GM10266 (cell line): Measurements from ENCODE around the gene TRIM44.
A peak's percentile ranks its signal among the peaks of the same experiment; 100 is the strongest.

Experiments
- DNase-seq: peaks from one replicate; pipeline ENCODE4 v3.0.0; 2012; ENCODE audit errors: extremely low spot score
- TF ChIP-seq, protein P1 (sequence below): IDR thresholded peaks from 2 replicates; pipeline ENCODE4 v1.5.1; 2012; ENCODE audit warnings: mild to moderate bottlenecking, low read depth; ENCODE audit not compliant: control insufficient read depth, insufficient read depth; ENCODE audit errors: missing control alignments

TRIM44 gene

DNA sequence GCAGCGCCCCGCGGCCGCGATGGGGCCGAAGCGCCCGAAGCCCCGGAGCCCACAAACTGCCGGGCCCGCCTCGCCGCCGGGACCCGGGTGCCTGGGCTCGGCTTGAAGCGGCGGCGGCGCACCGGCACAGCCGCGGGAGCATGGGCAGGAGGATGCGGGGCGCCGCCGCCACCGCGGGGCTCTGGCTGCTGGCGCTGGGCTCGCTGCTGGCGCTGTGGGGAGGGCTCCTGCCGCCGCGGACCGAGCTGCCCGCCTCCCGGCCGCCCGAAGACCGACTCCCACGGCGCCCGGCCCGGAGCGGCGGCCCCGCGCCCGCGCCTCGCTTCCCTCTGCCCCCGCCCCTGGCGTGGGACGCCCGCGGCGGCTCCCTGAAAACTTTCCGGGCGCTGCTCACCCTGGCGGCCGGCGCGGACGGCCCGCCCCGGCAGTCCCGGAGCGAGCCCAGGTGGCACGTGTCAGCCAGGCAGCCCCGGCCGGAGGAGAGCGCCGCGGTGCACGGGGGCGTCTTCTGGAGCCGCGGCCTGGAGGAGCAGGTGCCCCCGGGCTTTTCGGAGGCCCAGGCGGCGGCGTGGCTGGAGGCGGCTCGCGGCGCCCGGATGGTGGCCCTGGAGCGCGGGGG, 44.0 kb upstream of the TRIM44 start:
- DNase-seq: peak; percentile 76
- TF ChIP-seq, protein P1, sequence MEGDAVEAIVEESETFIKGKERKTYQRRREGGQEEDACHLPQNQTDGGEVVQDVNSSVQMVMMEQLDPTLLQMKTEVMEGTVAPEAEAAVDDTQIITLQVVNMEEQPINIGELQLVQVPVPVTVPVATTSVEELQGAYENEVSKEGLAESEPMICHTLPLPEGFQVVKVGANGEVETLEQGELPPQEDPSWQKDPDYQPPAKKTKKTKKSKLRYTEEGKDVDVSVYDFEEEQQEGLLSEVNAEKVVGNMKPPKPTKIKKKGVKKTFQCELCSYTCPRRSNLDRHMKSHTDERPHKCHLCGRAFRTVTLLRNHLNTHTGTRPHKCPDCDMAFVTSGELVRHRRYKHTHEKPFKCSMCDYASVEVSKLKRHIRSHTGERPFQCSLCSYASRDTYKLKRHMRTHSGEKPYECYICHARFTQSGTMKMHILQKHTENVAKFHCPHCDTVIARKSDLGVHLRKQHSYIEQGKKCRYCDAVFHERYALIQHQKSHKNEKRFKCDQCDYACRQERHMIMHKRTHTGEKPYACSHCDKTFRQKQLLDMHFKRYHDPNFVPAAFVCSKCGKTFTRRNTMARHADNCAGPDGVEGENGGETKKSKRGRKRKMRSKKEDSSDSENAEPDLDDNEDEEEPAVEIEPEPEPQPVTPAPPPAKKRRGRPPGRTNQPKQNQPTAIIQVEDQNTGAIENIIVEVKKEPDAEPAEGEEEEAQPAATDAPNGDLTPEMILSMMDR: no peak

DNA sequence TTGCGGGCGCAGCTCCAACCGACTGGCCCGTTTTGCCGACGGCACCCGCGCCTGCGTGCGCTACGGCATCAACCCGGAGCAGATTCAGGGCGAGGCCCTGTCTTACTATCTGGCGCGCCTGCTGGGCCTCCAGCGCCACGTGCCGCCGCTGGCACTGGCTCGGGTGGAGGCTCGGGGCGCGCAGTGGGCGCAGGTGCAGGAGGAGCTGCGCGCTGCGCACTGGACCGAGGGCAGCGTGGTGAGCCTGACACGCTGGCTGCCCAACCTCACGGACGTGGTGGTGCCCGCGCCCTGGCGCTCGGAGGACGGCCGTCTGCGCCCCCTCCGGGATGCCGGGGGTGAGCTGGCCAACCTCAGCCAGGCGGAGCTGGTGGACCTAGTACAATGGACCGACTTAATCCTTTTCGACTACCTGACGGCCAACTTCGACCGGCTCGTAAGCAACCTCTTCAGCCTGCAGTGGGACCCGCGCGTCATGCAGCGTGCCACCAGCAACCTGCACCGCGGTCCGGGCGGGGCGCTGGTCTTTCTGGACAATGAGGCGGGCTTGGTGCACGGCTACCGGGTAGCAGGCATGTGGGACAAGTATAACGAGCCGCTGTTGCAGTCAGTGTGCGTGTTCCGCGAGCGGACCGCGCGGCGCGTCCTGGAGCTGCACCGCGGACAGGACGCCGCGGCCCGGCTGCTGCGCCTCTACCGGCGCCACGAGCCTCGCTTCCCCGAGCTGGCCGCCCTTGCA, 43.3 kb upstream of the TRIM44 start:
- DNase-seq: peak; percentile 58

DNA sequence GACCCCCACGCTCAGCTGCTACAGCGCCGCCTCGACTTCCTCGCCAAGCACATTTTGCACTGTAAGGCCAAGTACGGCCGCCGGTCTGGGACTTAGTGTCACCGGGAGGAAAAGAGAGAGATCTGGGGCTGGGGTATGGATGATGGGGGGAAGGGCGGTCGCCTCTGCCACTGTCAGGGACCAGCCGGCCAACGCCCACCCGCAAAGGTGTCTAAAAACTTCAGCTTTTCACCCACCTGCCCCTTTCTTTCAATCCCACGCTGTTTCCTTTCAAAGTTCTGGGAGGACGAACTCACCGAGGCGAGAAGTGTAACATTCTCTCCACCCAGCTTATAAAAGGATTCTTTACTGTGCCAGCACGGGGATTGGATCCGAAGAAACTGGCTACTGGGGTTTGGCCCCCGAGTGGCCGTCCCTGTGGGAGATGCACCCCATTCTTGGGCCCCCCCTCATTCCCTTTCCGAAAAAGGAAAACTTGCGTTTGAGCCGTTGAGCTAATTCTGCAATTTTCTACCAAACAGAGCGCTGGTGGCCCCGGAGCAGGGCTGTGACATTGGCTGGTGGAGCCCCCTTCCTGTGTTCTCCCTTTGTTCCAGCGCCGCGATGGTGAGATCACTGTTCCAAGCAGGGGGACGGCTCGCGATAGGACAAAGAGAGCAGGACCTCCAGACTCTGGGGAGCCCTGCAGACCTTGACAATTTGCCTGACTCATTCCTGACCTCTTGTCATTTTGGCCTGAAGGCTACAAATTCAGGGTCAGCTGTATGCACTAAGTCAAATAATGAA, 42.5 kb upstream of the TRIM44 start:
- DNase-seq: no peak
- TF ChIP-seq, protein P1: peak; percentile 2

More for the DNA sequence above, 43.3 kb upstream of the TRIM44 start:
- TF ChIP-seq, protein P1: no peak

- no peak for DNase-seq
- TF ChIP-seq, protein P1: no peak
Observed at GRCh38 chr11:35620795-35621194, 41.8 kb upstream of the TRIM44 start.

- TF ChIP-seq, protein P1: no peak
- no peak for DNase-seq
Observed at GRCh38 chr11:35621620-35622019, 41.0 kb upstream of the TRIM44 start.

DNA sequence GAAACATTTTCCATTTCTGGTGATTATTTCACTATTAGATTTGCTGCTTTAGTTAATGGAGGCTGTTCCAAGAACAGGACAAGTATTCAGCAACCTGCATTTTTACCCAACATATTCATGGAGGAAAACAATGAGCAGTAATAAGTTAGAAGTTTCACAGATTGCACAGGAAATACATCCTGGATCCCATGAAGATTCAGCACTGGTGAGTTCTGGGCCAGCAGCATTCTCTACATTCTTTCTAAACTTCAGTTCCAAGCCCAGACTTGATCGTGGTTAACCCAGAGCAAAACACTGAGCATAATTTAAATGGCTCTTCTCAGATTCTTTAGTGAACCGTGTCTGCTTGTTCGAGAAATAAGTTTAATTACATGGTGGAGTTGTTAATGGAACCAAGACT, 40.5 kb upstream of the TRIM44 start:
- no peak for DNase-seq
- TF ChIP-seq, protein P1: no peak
